Loucy (cell line): ENCODE measurements around the gene CUL1.

ENCODE experiments used
- CTCF ChIP-seq: fragments of 200-600 bp; sonication (generic); conservative IDR thresholded peaks from 2 replicates; pipeline ENCODE4 v1.5.1; 2014; ENCODE audit warnings: mild to moderate bottlenecking, antibody characterized with exemption, low read length
- EZH2phosphoT487 ChIP-seq: fragments of 200-600 bp; IDR thresholded peaks from 2 replicates; pipeline ENCODE4 v1.6.1; 2018; ENCODE audit warnings: antibody characterized with exemption, mild to moderate bottlenecking, moderate library complexity, borderline replicate concordance

DNA sequence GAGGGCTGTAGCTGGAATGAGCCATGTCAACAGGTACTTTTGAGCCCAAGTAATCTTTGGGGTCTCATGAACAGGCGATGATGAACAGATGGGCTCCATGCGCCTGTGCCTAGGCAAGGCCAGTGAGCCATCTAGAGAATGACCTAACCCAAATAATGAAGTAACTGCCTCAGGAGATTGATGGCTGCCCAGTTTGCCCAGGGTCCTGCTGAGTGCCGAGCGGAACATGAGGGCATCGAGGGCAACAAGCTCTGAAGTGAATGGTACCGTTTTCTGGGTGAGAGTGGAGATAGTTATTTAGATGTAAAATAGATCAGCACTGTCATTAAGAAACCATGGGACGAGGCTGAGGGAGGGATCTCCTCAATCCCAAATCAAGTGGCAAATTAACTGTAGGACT, 107.5 kb downstream of the CUL1 start:
- TF ChIP-seq CTCF, result no peak
- TF ChIP-seq EZH2phosphoT487, result no peak
